ENCODE results near the gene FRMD4A.

The FRMD4A gene

DNA sequence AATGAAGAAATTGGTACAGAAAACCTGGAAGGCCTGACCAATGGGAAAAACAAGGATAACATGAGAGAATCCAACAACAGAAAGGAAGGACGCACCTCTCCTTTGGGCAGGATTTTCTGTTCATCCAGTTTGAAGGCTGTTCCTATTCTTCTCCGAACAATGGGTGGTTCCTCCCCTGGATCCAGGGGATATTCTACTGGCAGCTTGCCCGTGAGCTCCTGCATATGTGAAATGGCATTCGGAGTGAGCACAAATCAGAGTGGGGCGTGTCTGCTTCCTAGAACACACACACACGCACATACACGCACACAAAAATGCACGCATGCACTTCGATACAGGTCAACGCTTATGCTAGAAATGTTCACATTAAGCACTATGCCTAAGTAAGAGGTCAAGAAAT lies 660.4 kb downstream of the FRMD4A start:
- TF ChIP-seq, protein P1, sequence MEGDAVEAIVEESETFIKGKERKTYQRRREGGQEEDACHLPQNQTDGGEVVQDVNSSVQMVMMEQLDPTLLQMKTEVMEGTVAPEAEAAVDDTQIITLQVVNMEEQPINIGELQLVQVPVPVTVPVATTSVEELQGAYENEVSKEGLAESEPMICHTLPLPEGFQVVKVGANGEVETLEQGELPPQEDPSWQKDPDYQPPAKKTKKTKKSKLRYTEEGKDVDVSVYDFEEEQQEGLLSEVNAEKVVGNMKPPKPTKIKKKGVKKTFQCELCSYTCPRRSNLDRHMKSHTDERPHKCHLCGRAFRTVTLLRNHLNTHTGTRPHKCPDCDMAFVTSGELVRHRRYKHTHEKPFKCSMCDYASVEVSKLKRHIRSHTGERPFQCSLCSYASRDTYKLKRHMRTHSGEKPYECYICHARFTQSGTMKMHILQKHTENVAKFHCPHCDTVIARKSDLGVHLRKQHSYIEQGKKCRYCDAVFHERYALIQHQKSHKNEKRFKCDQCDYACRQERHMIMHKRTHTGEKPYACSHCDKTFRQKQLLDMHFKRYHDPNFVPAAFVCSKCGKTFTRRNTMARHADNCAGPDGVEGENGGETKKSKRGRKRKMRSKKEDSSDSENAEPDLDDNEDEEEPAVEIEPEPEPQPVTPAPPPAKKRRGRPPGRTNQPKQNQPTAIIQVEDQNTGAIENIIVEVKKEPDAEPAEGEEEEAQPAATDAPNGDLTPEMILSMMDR (IDR thresholded peaks at IDR 0.05; ENCODE audit: insufficient read depth, low read depth, low read length, missing control alignments) = no peak
- DNase-seq (ENCODE audit: low read depth) = peak; percentile 40
- H3K4me3 ChIP-seq (ENCODE audit: low read length) = no peak overlapping the region

DNA sequence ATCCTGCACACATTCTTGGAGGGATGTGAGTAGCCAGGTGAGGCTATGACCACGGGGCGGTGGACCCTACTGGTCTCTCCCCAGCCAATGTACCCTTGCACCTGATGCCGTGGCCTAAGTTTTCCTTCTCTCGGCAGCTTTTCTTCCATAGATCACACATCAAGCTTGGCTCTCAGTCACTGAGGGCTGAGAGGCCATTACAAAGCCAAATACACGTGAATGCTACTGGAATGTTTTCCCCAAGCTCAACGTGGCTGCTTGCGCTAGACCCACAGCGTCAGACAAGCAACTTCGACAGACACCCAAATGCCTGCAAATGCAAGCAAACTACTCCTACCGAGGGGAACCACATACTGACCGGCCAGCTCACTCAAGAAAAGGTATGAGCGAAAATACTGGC lies 660.8 kb downstream of the FRMD4A start:
- H3K4me3 ChIP-seq (ENCODE audit: low read length) = no peak overlapping the region
- TF ChIP-seq, protein P1 (IDR thresholded peaks at IDR 0.05; ENCODE audit: insufficient read depth, low read depth, low read length, missing control alignments) = no peak
- no peak for DNase-seq (ENCODE audit: low read depth)

DNA sequence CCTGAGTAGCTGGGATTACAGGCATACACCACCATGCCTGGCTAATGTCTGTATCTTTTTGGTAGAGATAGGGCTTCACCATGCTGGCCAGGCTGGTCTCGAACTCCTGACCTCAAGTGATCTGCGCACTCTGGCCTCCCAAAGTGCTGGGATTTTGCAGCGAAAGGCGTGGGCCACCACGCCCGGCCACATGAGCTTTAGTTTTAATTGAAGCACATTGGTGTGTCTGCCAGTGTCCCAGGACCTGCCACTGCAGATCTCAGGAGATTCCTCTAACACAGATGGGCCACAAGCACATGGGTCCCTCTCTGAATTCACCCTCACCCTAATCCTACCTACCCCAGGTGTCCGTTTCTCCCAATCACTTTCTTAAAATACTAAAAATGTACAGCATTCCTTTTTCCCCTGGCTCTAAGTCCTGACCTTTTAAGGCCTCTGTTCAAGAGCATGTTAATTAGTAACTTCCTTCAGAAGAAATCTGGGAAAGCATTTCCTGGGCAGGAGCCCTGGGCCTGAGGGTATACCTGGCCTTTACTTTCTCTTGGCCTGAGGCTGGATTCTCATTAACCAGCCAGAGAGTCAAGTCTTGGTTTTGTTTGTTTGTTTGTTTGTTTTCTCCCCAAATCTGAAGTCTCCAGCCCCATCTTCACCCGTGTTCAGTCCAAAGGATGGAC lies 661.4 kb downstream of the FRMD4A start:
- H3K4me3 ChIP-seq (ENCODE audit: low read length) = no peak overlapping the region
- TF ChIP-seq, protein P1 (IDR thresholded peaks at IDR 0.05; ENCODE audit: insufficient read depth, low read depth, low read length, missing control alignments) = no peak
- no peak for DNase-seq (ENCODE audit: low read depth)

DNA sequence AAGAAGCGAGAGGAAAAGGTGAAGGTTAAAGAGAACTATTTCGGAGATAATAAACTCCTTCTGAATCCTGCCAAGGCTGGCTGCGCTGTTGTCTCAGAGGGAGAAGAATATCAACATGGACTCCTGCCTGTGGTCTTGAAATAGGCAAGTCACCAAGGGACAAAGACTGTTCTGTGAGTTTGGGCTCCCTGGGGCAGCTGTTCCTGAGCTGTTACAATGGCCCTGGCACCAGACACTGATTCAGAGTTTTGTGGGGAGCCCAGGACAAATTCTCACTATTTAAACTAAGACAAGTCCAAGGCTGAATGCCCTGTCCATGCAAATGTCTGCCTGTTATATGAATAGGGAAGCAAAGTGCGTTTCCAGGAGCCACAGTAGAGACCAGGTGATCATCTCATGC lies 662.6 kb downstream of the FRMD4A start:
- no peak for DNase-seq (ENCODE audit: low read depth)
- TF ChIP-seq, protein P1 (IDR thresholded peaks at IDR 0.05; ENCODE audit: insufficient read depth, low read depth, low read length, missing control alignments) = no peak
- no peak overlapping the region for H3K4me3 ChIP-seq (ENCODE audit: low read length)

DNA sequence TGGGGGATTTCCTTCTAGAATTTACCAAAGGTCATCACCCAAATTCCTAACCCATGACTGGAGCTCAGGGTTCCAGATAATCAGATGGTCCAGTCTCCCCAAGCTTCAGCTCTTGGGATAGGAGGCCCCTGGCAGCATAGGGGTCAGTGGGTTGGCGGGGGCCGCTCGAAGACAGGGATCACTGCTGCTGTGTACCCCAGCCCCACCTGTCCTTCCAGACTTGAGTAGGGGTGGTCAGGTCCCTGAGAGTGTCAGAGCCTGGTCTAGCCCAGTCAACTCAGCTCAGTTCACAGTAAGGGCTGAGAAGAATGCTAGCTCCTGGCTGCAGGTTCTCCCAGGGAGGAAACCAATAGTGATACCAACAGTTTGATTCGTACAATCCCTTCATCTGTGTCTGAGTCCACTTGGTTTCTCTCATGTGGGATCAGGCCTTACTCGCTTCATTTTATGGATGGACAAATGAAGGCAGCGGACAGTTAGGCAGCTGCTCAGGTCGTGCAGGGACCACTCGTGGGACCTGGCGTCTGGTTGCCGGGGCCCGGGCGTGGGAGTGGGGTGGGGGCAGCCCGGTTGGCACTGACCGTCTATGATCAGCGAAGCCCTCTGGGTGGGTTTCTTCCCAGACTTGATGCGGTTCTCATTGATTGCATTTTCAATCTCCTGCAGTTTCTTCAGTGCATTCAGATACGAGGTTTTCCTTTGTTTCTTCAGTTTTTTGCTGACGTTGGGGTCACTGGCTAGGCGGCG lies 665.0 kb downstream of the FRMD4A start:
- TF ChIP-seq, protein P1 (IDR thresholded peaks at IDR 0.05; ENCODE audit: insufficient read depth, low read depth, low read length, missing control alignments) = no peak
- H3K4me3 ChIP-seq (ENCODE audit: low read length) = no peak overlapping the region
- DNase-seq (ENCODE audit: low read depth) = no peak

DNA sequence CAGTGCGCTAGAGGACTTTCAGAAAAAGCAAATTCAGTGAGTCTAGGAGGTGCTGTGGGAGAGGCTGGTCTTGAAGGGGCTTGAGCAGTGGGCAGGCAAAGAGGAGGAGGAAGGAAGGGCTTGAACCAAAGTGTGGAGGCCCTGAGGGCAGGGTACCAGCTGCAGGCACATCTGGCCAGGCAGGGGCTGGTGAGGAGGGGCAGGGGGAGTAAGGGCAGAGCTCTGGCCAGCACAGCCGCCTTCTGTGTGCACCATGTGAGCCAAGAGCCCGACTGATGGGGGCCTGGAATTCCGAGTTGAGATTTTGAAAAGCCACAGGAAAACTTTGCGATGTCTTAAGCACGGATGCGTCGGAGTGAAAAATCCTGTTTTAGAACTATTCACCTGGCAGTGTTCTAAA lies 669.5 kb downstream of the FRMD4A start:
- DNase-seq (ENCODE audit: low read depth) = no peak
- TF ChIP-seq, protein P1 (IDR thresholded peaks at IDR 0.05; ENCODE audit: insufficient read depth, low read depth, low read length, missing control alignments) = no peak
- no peak overlapping the region for H3K4me3 ChIP-seq (ENCODE audit: low read length)

Measured in epithelial cell of esophagus (primary cell).